Omental fat pad (tissue), 4 donors: ENCODE data around the gene SH3RF3. TPM values are rescaled to one million over a fixed set of nuclear protein-coding genes. Genes with fewer than 3 reads are reported as not detected.

Experiments used
- ATAC-seq: fragments of 150-250 bp; one replicate; pipeline ENCODE4 v1.9.1; 2016; ENCODE audit warnings: mild to moderate bottlenecking, moderate library complexity; ENCODE audit not compliant: low FRiP score
- DNase-seq: peaks from one replicate; pipeline ENCODE4 v3.0.0-alpha.2; 2019; ENCODE audit warnings: low spot score
- CTCF ChIP-seq, 3 donors: fragments of 450-650 bp; IDR thresholded peaks; one replicate each; pipeline ENCODE4 v1.5.1; 2016 to 2017; ENCODE audit warnings: antibody characterized with exemption in 3 of 3, mild to moderate bottlenecking in 3 of 3, moderate library complexity in 2 of 3
- total RNA-seq, 4 donors: library from RNA; depleted of rRNA; stranded (reverse); fragments of >200 nt; gene quantifications; one replicate each; pipeline ENCODE4 v1.1.0, GENCODE V29; 2016

The SH3RF3 gene
- total RNA-seq, 4 donors from 2014 or later, result 6.5 to 16.6 (median 8.6) TPM

- no peak for DNase-seq
- no peak for TF ChIP-seq CTCF (IDR thresholded peaks at IDR 0.05)
- ATAC-seq, result no peak
Observed at GRCh38 chr2:109265953-109266352, 136.9 kb downstream of the SH3RF3 start.

- DNase-seq (no peak), ATAC-seq (no peak)
- TF ChIP-seq CTCF (IDR thresholded peaks at IDR 0.05), result no peak
Observed at GRCh38 chr2:109266496-109266895, 137.5 kb downstream of the SH3RF3 start.

DNA sequence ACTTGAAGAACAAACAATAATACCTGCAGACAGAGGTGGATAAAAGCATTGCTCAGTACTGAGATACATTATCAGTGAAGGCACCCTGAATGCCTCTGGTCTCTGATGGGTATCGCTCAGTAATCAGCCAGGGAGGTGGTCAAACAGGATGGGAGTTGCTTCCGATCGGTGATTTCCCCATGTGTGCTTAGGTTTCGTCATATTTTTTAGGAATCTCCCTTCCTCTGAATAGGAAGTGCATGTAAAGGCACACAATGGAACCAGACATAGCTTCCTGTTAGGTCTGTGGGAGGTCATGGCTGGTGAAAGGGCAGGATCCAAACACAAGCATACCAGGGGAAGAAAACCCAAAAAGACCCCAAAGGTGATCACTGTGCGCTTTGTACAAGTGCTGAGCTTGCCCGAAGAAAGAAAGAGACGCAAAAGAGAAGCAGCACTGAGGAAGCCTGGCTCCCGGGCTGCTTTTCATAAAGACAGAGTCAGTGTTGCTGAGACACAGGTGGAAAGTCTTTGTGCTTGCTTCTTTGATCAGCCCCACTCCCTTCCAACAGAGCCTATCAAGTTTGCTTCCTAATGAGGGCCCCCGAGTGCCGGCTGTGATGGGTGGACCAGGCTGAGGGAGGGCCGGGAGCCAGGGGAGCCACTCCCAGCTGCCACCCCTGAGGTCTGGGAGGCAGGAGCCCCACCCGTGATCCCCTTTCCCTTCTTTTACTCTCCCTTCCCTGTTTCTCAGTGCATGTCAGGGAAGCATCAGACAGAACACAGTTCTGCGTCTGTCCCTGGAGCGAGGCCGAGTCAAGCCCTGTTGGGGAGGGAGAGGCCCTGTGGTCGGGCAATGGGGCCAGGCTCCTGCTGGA, 138.2 kb downstream of the SH3RF3 start:
- DNase-seq, result no peak
- TF ChIP-seq CTCF (IDR thresholded peaks at IDR 0.05), result no peak
- no peak for ATAC-seq

GRCh38 chr2:109268916-109269315, 139.9 kb downstream of the SH3RF3 start:
- no peak for TF ChIP-seq CTCF (IDR thresholded peaks at IDR 0.05)
- DNase-seq (no peak), ATAC-seq (no peak)

GRCh38 chr2:109269706-109270504, 140.9 kb downstream of the SH3RF3 start:
- no peak for DNase-seq
- no peak for ATAC-seq

More at GRCh38 chr2:109269706-109270504, 140.9 kb downstream of the SH3RF3 start:
- TF ChIP-seq CTCF (IDR thresholded peaks at IDR 0.05), result no peak
